Measurements from ENCODE around the gene DHX15.

DHX15 gene

GRCh38 chr4:24559889-24560288 lies 24.5 kb downstream of the DHX15 start:
- H3K9me3 Mint-ChIP-seq = no peaks in the 10 kb centered on the region
- peaks cover 30% of the 10 kb centered on the region for H3K4me1 Mint-ChIP-seq
- no peak for TF ChIP-seq CTCF (IDR thresholded peaks at IDR 0.05; ENCODE audit: unreplicated experiment in 3 of 3)

GRCh38 chr4:24559032-24559821 lies 25.1 kb downstream of the DHX15 start:
- Mint-ChIP-seq H3K4me1 (peaks cover 30% of the 10 kb centered on the region), H3K4me3 (no peak overlapping the region), H3K27me3 (ENCODE audit: low read depth) (no peaks in the 10 kb centered on the region), H3K9me3 (no peaks in the 10 kb centered on the region), H3K27ac (no peak overlapping the region), H3K36me3 (ENCODE audit: low read depth) (peaks cover 70% of the 10 kb centered on the region)
- no peak for TF ChIP-seq CTCF (IDR thresholded peaks at IDR 0.05; ENCODE audit: unreplicated experiment in 3 of 3)

More at GRCh38 chr4:24559889-24560288, 24.5 kb downstream of the DHX15 start:
- no peak overlapping the region for H3K27ac Mint-ChIP-seq
- no peaks in the 10 kb centered on the region for H3K27me3 Mint-ChIP-seq (ENCODE audit: low read depth)
- H3K4me3 Mint-ChIP-seq = no peak overlapping the region
- H3K36me3 Mint-ChIP-seq (ENCODE audit: low read depth) = peaks cover 69% of the 10 kb centered on the region

- TF ChIP-seq CTCF (IDR thresholded peaks at IDR 0.05; ENCODE audit: unreplicated experiment in 3 of 3) = no peak
- no peaks in the 10 kb centered on the region for H3K9me3 Mint-ChIP-seq
- H3K36me3 Mint-ChIP-seq (ENCODE audit: low read depth) = peaks cover 60% of the 10 kb centered on the region
- H3K27me3 Mint-ChIP-seq (ENCODE audit: low read depth) = no peaks in the 10 kb centered on the region
- H3K27ac Mint-ChIP-seq = no peak overlapping the region
- no peak overlapping the region for H3K4me3 Mint-ChIP-seq
- peaks cover 27% of the 10 kb centered on the region for H3K4me1 Mint-ChIP-seq
These were observed 27.0 kb downstream of the DHX15 start for GRCh38 chr4:24557026-24558025.

- peaks cover 6% of the 10 kb centered on the region for H3K4me1 Mint-ChIP-seq
- H3K9me3 Mint-ChIP-seq = no peaks in the 10 kb centered on the region
- H3K27ac Mint-ChIP-seq = no peak overlapping the region
- H3K27me3 Mint-ChIP-seq (ENCODE audit: low read depth) = no peaks in the 10 kb centered on the region
- H3K36me3 Mint-ChIP-seq (ENCODE audit: low read depth) = peaks cover 54% of the 10 kb centered on the region
- peak; percentile 16 to 56 (median 39) for TF ChIP-seq CTCF (IDR thresholded peaks at IDR 0.05; ENCODE audit: unreplicated experiment in 3 of 3)
- H3K4me3 Mint-ChIP-seq = no peak overlapping the region
These were observed 32.7 kb downstream of the DHX15 start for GRCh38 chr4:24551492-24552289.

GRCh38 chr4:24550441-24551175 lies 33.7 kb downstream of the DHX15 start:
- no peak overlapping the region for H3K4me3 Mint-ChIP-seq
- H3K27me3 Mint-ChIP-seq (ENCODE audit: low read depth) = no peaks in the 10 kb centered on the region
- TF ChIP-seq CTCF (IDR thresholded peaks at IDR 0.05; ENCODE audit: unreplicated experiment in 3 of 3) = no peak
- no peaks in the 10 kb centered on the region for H3K4me1 Mint-ChIP-seq
- H3K9me3 Mint-ChIP-seq = no peaks in the 10 kb centered on the region
- H3K27ac Mint-ChIP-seq = no peak overlapping the region
- H3K36me3 Mint-ChIP-seq (ENCODE audit: low read depth) = peaks cover 50% of the 10 kb centered on the region
